Right lobe of liver (tissue), 6 donors: ENCODE results near the gene EWSR1. TPM values are rescaled to one million over a fixed set of nuclear protein-coding genes. Genes with fewer than 3 reads are reported as not detected.

Experiments used
- ATAC-seq, 4 donors: fragments of 200-7000 bp; cut with Tn5 transposase; one replicate each; pipeline ENCODE4 v1.9.1; 2020; ENCODE audit warnings: mild to moderate bottlenecking in 4 of 4, moderate library complexity in 4 of 4
- DNase-seq, 3 donors: peaks; one replicate each; pipeline ENCODE4 v3.0.0-alpha.2; 2020
- H3K27ac ChIP-seq, 3 donors: fragments of 200-600 bp; one replicate each; pipeline ENCODE4 v1.8.0; 2022
- H3K27me3 ChIP-seq, 2 donors: fragments of 200-600 bp; one replicate each; pipeline ENCODE4 v1.8.0; 2022
- H3K36me3 ChIP-seq, 4 donors: fragments of 200-600 bp; sonication (generic) in 1 of 4; one replicate each; pipeline versions ENCODE4 v1.5.1 to v1.8.0; 2017 to 2022; ENCODE audit warnings: control low read depth in 1 of 4
- H3K4me1 ChIP-seq, 4 donors: fragments of 200-600 bp; sonication (generic) in 1 of 4; one replicate each; pipeline versions ENCODE4 v1.5.1 to v1.8.0; 2017 to 2022; ENCODE audit warnings: control low read depth in 1 of 4
- H3K4me3 ChIP-seq, 3 donors: fragments of 200-600 bp; one replicate each; pipeline ENCODE4 v1.8.0; 2022
- H3K9me3 ChIP-seq, 4 donors: fragments of 200-600 bp; sonication (generic) in 1 of 4; one replicate each; pipeline versions ENCODE4 v1.5.1 to v1.8.0; 2017 to 2022; ENCODE audit warnings: control low read depth in 1 of 4
- POLR2A ChIP-seq: fragments of 450-650 bp; IDR thresholded peaks from one replicate; pipeline ENCODE4 v1.6.1; 2017; ENCODE audit warnings: antibody characterized with exemption, mild to moderate bottlenecking
- WGBS: methylation state at CpG from one replicate; pipeline ENCODE4 v1.1.6; 2018; ENCODE audit warnings: low coverage, low lambda C conversion rate; ENCODE audit not compliant: insufficient coverage; ENCODE audit errors: missing lambda C conversion rate; 5-methylcytosine and 5-hydroxymethylcytosine counted together
- intact Hi-C, 2 donors: fragments of 100-400 bp; cut with DNase I; formaldehyde crosslinking; loops; one replicate each; pipeline versions ENCODE4 v1.11.2 to v1.14.1; 2022
- total RNA-seq, 6 experiments: library from RNA; depleted of rRNA in 2 of 6; stranded (reverse); fragments of >200 nt in 2 of 6; fragmentation: NEBNext Ultra II Directional in 3 of 6; extraction: Animal tissue kit (Norgen Biotek cat#: 25700) in 3 of 6; gene quantifications; one replicate each; pipeline versions ENCODE4 v1.1.0 to v1.2.4, GENCODE V29; 2016 to 2023
- TF ChIP-seq, protein P1 (sequence below), 4 donors: fragments of 200-600 bp in 3 of 4; fragments of 450-650 bp in 1 of 4; IDR thresholded peaks; one replicate each; pipeline versions ENCODE4 v1.5.1 to v1.8.0; 2016 to 2022; ENCODE audit warnings: antibody characterized with exemption in 4 of 4, mild to moderate bottlenecking in 2 of 4
- donor health status: DM: no; HTN: yes; CAD: no.
- donor health status: DM: no; HTN: no; CAD: no.
- donor health status: DM: no; HTN: no; CAD: no.
- donor health status: DM: no; HTN: yes; CAD: no.
- donor health status: DM: no; HTN: yes; CAD: no.

Gene EWSR1
- total RNA-seq, 6 experiments from 2014 or later: 75.0 to 112 (median 98.2) TPM

DNA sequence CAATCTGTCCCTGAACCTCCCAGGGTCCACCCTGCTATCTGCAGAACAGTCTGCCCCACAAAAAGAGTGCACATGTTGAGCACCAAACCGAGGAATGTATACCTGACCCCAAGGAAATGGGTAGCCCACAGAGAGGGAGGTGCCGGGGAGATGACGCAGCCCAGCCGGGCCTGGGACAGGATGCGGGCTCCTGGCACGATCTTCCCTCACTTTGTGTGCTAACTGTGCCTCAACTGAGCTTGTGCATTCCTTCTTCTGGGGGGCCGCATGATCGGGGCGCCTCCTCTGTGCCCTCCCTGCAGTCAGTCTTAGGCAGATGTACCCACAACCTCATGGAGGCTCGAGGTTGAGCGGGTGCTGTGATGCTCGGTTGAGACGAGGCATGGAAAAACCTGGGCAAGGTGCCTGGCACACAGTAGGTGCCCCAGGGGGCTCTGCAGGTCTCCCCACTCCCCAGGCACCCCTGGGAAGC is 40.8 kb downstream of the EWSR1 start:
- Histone ChIP-seq H3K9me3 (no peaks in the 10 kb centered on the region), H3K27ac (no peak overlapping the region), H3K27me3 (no peaks in the 10 kb centered on the region), H3K4me3 (no peak overlapping the region), H3K36me3 (no peaks in the 10 kb centered on the region), H3K4me1 (peaks cover 0 to 10% (median 6%) of the 10 kb centered on the region in 4 donors)
- WGBS: no CpG with 5 or more reads among the region's 13 CpGs
- no peak for TF ChIP-seq POLR2A
- intact Hi-C loops: loop anchor here in 1 of 2 donors (10.0 kb wide), 1 partner anchor 46 kb away; no protein-coding TSS in a partner anchor
- ATAC-seq (no peak), DNase-seq (peak in 2 of 3 donors; percentile 25 to 52)

DNA sequence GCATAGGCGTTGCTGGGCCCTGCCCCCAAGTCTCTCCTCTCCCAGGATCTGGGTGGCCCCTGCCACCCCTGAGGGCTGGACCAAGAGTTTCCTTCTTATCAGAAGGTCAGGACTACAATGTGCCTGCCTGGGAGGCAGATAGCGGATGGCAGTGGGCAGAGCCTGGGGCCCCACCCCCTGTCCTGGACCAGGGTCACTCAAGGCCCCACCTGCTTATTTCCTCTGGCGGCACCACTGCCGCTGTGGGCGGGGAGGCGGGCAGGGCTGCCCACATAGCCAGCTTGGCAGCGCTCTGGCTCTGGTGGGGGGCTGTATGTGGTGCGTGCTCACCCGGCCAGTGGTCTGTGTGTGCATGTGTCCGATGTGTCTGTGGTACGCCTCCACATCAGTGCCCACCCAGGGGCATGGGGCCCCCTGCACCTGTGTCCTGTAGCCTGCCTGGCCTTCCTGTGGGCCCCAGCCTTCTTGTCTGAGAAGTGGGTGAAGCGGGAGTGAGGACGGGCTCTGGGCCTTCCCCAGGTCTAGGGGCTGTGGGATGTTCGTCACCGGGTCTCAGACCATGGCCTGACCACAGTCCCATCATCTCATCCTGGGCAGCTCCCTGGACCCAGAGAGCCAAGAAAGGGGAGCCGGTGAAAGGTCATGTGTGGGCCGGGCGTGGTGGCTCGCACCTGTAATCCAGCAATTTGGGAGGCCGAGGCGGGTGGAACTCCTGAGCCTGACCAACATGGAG is 41.4 kb downstream of the EWSR1 start:
- no peak for ATAC-seq
- no peaks in the 10 kb centered on the region for H3K9me3 ChIP-seq
- no peak overlapping the region for H3K27ac ChIP-seq
- peaks cover 0 to 11% (median 6%) of the 10 kb centered on the region in 4 donors for H3K4me1 ChIP-seq
- no peak overlapping the region for H3K4me3 ChIP-seq
- no peaks in the 10 kb centered on the region for H3K27me3 ChIP-seq
- peak in 2 of 3 donors; percentile 38 to 55 for DNase-seq
- intact Hi-C loops: loop anchor here in 1 of 2 donors (10.0 kb wide), 1 partner anchor 45 kb away; no protein-coding TSS in a partner anchor
- H3K36me3 ChIP-seq: no peaks in the 10 kb centered on the region
- TF ChIP-seq, protein P1, sequence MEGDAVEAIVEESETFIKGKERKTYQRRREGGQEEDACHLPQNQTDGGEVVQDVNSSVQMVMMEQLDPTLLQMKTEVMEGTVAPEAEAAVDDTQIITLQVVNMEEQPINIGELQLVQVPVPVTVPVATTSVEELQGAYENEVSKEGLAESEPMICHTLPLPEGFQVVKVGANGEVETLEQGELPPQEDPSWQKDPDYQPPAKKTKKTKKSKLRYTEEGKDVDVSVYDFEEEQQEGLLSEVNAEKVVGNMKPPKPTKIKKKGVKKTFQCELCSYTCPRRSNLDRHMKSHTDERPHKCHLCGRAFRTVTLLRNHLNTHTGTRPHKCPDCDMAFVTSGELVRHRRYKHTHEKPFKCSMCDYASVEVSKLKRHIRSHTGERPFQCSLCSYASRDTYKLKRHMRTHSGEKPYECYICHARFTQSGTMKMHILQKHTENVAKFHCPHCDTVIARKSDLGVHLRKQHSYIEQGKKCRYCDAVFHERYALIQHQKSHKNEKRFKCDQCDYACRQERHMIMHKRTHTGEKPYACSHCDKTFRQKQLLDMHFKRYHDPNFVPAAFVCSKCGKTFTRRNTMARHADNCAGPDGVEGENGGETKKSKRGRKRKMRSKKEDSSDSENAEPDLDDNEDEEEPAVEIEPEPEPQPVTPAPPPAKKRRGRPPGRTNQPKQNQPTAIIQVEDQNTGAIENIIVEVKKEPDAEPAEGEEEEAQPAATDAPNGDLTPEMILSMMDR (IDR thresholded peaks at IDR 0.05): no peak
- TF ChIP-seq POLR2A: no peak
- 93% methylated on average over 3 of the region's 21 CpGs for WGBS

DNA sequence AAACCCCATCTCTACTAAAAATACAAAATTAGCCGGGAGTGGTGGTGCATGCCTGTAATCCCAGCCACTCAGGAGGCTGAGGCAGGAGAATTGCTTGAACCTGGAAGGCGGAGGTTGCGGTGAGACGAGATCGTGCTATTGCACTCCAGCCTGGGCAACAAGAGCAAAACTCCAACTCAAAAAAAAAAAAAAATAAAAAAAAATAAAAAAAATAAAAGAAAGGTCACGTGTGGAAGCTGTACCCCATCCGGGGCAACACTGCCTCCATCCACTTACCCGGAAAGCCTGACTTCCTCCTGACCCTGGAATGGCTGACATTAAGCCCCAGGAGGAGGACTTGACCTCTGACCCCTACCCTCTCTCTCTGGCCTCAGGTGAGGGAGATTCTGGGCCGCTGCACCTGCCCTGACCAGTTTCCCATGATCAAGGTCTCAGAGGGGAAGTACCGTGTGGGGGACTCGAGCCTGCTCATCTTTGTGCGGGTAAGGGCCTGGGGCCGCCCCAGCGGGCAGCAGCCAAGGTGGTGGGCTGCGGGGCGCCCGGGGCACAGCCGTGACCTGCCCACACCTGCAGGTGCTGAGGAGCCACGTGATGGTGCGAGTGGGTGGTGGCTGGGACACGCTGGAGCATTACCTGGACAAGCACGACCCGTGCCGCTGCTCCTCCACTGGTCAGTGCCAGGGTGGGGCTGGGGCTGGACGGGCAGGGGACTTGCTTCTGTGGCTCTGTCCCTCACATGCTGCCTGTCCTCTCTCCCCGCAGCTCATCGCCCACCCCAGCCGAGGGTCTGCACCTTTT is 42.2 kb downstream of the EWSR1 start:
- DNase-seq: peak in 1 of 3 donors; percentile 37
- peak in 2 of 4 donors; percentile 0 to 1 for ATAC-seq
- no peak overlapping the region for H3K4me3 ChIP-seq
- peak overlapping the region in 2 of 3 donors; percentile 10 to 13 for H3K27ac ChIP-seq
- no peaks in the 10 kb centered on the region for H3K9me3 ChIP-seq
- TF ChIP-seq, protein P1 (IDR thresholded peaks at IDR 0.05): no peak
- no peak for TF ChIP-seq POLR2A
- peaks cover 0 to 17% (median 9%) of the 10 kb centered on the region in 4 donors for H3K4me1 ChIP-seq
- peaks cover 0 to 4% of the 10 kb centered on the region in 2 donors for H3K27me3 ChIP-seq
- intact Hi-C loops: no loop called here
- 63% methylated on average over 9 of the region's 28 CpGs for WGBS
- no peaks in the 10 kb centered on the region for H3K36me3 ChIP-seq

DNA sequence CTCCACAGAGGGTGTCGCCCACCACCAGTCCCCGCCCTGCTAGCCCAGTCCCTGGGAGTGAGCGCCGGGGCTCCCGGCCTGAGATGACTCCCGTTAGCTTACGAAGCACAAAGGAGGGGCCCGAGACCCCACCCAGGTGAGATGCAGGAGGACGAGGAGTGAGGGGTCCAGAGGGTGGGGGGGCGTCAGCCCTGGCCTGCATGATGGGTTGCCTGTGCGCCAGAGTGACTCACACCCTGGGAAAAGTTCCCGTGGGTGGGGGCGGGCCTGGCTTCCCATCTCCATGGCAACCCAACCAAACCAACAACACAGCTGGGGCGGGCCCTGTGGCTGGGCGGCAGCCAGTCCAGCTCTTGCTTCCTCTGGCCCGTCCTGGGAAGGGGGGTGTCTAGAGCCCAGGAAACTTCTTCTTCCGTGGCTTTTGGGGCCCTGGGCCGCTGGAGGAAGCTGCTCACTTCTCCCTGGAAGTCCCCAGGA is 42.8 kb downstream of the EWSR1 start:
- peak overlapping the region in 2 of 3 donors; percentile 10 to 13 for H3K27ac ChIP-seq
- WGBS: 40% methylated on average over 5 of the region's 18 CpGs
- DNase-seq (peak; percentile 93 to 95 (median 93)), ATAC-seq (peak; percentile 72 to 77 (median 74))
- peaks cover 0 to 17% (median 9%) of the 10 kb centered on the region in 4 donors for H3K4me1 ChIP-seq
- intact Hi-C loops: no loop called here
- peaks cover 0 to 9% of the 10 kb centered on the region in 2 donors for H3K27me3 ChIP-seq
- H3K4me3 ChIP-seq: no peak overlapping the region
- no peaks in the 10 kb centered on the region for H3K36me3 ChIP-seq
- TF ChIP-seq, protein P1 (IDR thresholded peaks at IDR 0.05): no peak
- no peak for TF ChIP-seq POLR2A
- no peaks in the 10 kb centered on the region for H3K9me3 ChIP-seq
